Measurements from ENCODE around the gene RNF41. TPM values are rescaled to one million over a fixed set of nuclear protein-coding genes. Genes with fewer than 3 reads are reported as not detected.
A peak's percentile ranks its signal among the peaks of the same experiment; 100 is the strongest.

The RNF41 gene
- total and polyA plus RNA-seq, 2 donors (not counting 1 experiment from before 2014, with no cell fraction given) = 113 to 129 TPM

DNA sequence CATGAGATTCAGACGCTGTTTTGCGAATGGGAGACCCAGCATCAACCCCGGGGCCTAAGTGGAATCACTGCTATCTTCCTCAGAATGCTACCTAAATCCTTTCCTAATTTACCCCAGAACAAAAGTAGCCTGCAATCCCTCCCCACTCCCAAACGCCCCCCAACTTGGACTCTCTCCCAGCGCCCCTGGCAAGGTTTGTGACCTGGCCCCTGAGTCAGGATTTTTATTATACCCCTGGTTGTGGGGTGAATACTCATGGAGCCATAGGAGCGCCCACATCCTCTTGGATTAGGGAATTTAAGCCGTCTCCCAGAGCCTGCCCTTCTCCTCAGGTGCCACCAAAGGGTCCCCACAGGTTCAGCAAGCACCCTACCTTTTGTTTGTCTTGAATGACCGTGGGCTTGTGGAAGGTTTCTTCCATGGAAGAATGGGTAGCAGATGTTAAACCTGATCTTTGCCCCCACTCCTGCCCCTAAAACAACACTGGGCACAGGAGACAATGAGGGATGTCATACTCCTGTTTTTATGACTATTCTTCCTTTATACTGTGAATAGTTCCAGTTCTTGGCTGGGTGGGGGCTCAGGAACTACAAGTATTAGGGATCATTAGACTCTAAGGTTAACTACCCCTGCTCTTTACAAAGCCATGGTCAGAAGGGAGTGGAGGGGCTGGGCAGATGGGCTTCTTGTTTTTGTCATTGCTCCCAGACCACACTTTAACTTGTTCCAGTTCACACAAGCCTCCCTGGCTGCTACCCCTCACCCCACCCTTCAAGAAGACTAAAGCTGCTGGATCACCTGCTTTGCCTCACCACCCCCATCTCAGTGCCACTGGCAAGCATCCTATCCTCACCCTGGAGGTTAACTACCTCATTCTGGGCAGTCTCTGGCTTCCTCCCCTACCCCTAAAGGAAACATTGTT lies 68.7 kb downstream of the RNF41 start:
- no peaks in the 10 kb centered on the region for H3K9me3 Mint-ChIP-seq (ENCODE audit: insufficient read depth)
- peak overlapping the region; percentile 98 for H3K27ac Mint-ChIP-seq
- peak overlapping the region; percentile 94 for H3K4me3 Mint-ChIP-seq
- peaks cover 38% of the 10 kb centered on the region for H3K4me1 Mint-ChIP-seq
- 10% methylated on average over 4 of the region's 8 CpGs for WGBS (ENCODE audit: insufficient coverage)
- intact Hi-C loops (cut with micrococcal nuclease) = loop anchor here (1.0 to 10.0 kb wide), 3 partner anchors 27 to 922 kb away; partner anchors contain the start of genes NEMP1 and PA2G4
- peak overlapping the region; percentile 50 to 89 (median 76) for H3K4me3 ChIP-seq (ENCODE audit: control extremely low read depth in 1 of 5, extremely low read depth in 1 of 5, insufficient read depth in 1 of 5, low read depth in 2 of 5, low read length in 4 of 5)
- H3K79me2 ChIP-seq (ENCODE audit: control insufficient read depth, insufficient read depth, low read length) = peaks cover 64% of the 10 kb centered on the region
- peaks cover 0 to 3% of the 10 kb centered on the region in 2 experiments for H3K36me3 ChIP-seq (replicated peaks in 1 of 2; ENCODE audit: control extremely low read depth in 1 of 2, control insufficient read depth in 1 of 2, extremely low read depth in 1 of 2, insufficient read depth in 2 of 2, low read length in 1 of 2)
- ChIA-PET CTCF (interaction anchor here (2.0 kb wide), 1 partner anchor 69 kb away, joined by 6 read pairs; the partner anchor contains the start of gene RNF41), POLR2A (interaction anchor here (0.6 to 2.1 kb wide), 2 partner anchors 25 to 46 kb away, joined by 3 to 28 read pairs; partner anchors contain the start of gene ESYT1)
- H3K27me3 ChIP-seq (replicated peaks in 1 of 4; ENCODE audit: control extremely low read depth in 1 of 4, control insufficient read depth in 3 of 4, insufficient read depth in 4 of 4, low read length in 3 of 4) = no peaks in the 10 kb centered on the region
- TF ChIP-seq, protein P1, sequence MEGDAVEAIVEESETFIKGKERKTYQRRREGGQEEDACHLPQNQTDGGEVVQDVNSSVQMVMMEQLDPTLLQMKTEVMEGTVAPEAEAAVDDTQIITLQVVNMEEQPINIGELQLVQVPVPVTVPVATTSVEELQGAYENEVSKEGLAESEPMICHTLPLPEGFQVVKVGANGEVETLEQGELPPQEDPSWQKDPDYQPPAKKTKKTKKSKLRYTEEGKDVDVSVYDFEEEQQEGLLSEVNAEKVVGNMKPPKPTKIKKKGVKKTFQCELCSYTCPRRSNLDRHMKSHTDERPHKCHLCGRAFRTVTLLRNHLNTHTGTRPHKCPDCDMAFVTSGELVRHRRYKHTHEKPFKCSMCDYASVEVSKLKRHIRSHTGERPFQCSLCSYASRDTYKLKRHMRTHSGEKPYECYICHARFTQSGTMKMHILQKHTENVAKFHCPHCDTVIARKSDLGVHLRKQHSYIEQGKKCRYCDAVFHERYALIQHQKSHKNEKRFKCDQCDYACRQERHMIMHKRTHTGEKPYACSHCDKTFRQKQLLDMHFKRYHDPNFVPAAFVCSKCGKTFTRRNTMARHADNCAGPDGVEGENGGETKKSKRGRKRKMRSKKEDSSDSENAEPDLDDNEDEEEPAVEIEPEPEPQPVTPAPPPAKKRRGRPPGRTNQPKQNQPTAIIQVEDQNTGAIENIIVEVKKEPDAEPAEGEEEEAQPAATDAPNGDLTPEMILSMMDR (IDR thresholded peaks at IDR 0.05) = no peak
- TF ChIP-seq EZH2 (IDR thresholded peaks at IDR 0.05; ENCODE audit: borderline replicate concordance, insufficient read depth, low read depth, low read length, poor library complexity, severe bottlenecking) = no peak
- peak overlapping the region; percentile 94 for H2AFZ ChIP-seq (ENCODE audit: insufficient read depth, low read depth, low read length, poor library complexity, severe bottlenecking)
- no peaks in the 10 kb centered on the region for H3K9me3 ChIP-seq (ENCODE audit: control extremely low read depth in 1 of 3, control insufficient read depth in 2 of 3, insufficient read depth in 1 of 3, low read length in 2 of 3)
- no peaks in the 10 kb centered on the region for H3K27me3 Mint-ChIP-seq
- peak overlapping the region in 1 of 2 donors; percentile 88 for H3K27ac ChIP-seq (ENCODE audit: low read length in 2 of 2)
- ATAC-seq (ENCODE audit: low read depth) (no peak), DNase-seq (no peak)
- H4K20me1 ChIP-seq (ENCODE audit: control insufficient read depth, insufficient read depth, low read length, poor library complexity, severe bottlenecking) = no peaks in the 10 kb centered on the region
- peak overlapping the region; percentile 88 for H3K9ac ChIP-seq (ENCODE audit: low read length)
- peaks cover 15 to 29% of the 10 kb centered on the region in 2 donors for H3K4me1 ChIP-seq (ENCODE audit: control insufficient read depth in 2 of 2, insufficient read depth in 2 of 2, low read length in 2 of 2)
- peak overlapping the region; percentile 89 for H3K4me2 ChIP-seq (replicated peaks; ENCODE audit: low read depth, low read length, poor library complexity, severe bottlenecking)

Other genes starting within 250 kb of the RNF41 start
- gene RAB5B, start 247.8 kb downstream of the RNF41 start, total RNA-seq = 96.1 and 111 TPM in 2 replicates
- 34.9 and 42.1 TPM in 2 replicates for gene RAB5B, start 247.8 kb downstream of the RNF41 start, polyA plus RNA-seq
- 6.3 and 7.5 TPM in 2 replicates for gene SUOX, start 224.6 kb downstream of the RNF41 start, total RNA-seq
- 3.1 and 3.4 TPM in 2 replicates for gene SUOX, start 224.6 kb downstream of the RNF41 start, polyA plus RNA-seq
- gene IKZF4, start 200.9 kb downstream of the RNF41 start, total RNA-seq = 7.6 and 8.9 TPM in 2 replicates
- gene IKZF4, start 200.9 kb downstream of the RNF41 start, polyA plus RNA-seq = 2.3 and 2.4 TPM in 2 replicates
- gene RPS26, start 180.0 kb downstream of the RNF41 start, total RNA-seq = 19.4 and 21.0 TPM in 2 replicates
- gene RPS26, start 180.0 kb downstream of the RNF41 start, polyA plus RNA-seq = 549 and 2,188 TPM in 2 replicates
- not detected in 2 replicates for gene ERBB3, start 141.8 kb downstream of the RNF41 start, total RNA-seq
- gene ERBB3, start 141.8 kb downstream of the RNF41 start, polyA plus RNA-seq = 0.06 and 0.10 TPM in 2 replicates
- gene PA2G4, start 117.4 kb downstream of the RNF41 start, total RNA-seq = 77.3 and 84.6 TPM in 2 replicates
- gene PA2G4, start 117.4 kb downstream of the RNF41 start, polyA plus RNA-seq = 53.4 and 56.7 TPM in 2 replicates
- 4,341 and 4,738 TPM in 2 replicates for gene RPL41, start 105.3 kb downstream of the RNF41 start, total RNA-seq
- 8,499 and 10,371 TPM in 2 replicates for gene RPL41, start 105.3 kb downstream of the RNF41 start, polyA plus RNA-seq
- gene ZC3H10, start 103.7 kb downstream of the RNF41 start, total RNA-seq = 21.7 and 25.5 TPM in 2 replicates
- gene ZC3H10, start 103.7 kb downstream of the RNF41 start, polyA plus RNA-seq = 3.3 and 4.7 TPM in 2 replicates
- 151 and 154 TPM in 2 replicates for gene ESYT1, start 93.7 kb downstream of the RNF41 start, total RNA-seq
- 132 and 162 TPM in 2 replicates for gene ESYT1, start 93.7 kb downstream of the RNF41 start, polyA plus RNA-seq
- gene MYL6B, start 69.3 kb downstream of the RNF41 start, total RNA-seq = 23.7 and 25.7 TPM in 2 replicates
- gene MYL6B, start 69.3 kb downstream of the RNF41 start, polyA plus RNA-seq = 18.7 and 27.8 TPM in 2 replicates
- gene MYL6, start 63.6 kb downstream of the RNF41 start, total RNA-seq = 645 and 675 TPM in 2 replicates
- 711 and 892 TPM in 2 replicates for gene MYL6, start 63.6 kb downstream of the RNF41 start, polyA plus RNA-seq
- 195 and 198 TPM in 2 replicates for gene SMARCC2, start 32.4 kb downstream of the RNF41 start, total RNA-seq
- gene SMARCC2, start 32.4 kb downstream of the RNF41 start, polyA plus RNA-seq = 56.3 and 70.4 TPM in 2 replicates
- 12.4 and 14.9 TPM in 2 replicates for gene NABP2, start 2.4 kb upstream of the RNF41 start, total RNA-seq
- 13.1 and 16.1 TPM in 2 replicates for gene NABP2, start 2.4 kb upstream of the RNF41 start, polyA plus RNA-seq
- gene SLC39A5, start 8.1 kb upstream of the RNF41 start, total RNA-seq = 0.41 and 0.69 TPM in 2 replicates
- gene SLC39A5, start 8.1 kb upstream of the RNF41 start, polyA plus RNA-seq = 0.92 and 0.97 TPM in 2 replicates
- gene ANKRD52, start 36.5 kb upstream of the RNF41 start, total RNA-seq = 46.5 and 54.6 TPM in 2 replicates
- gene ANKRD52, start 36.5 kb upstream of the RNF41 start, polyA plus RNA-seq = 16.3 and 17.9 TPM in 2 replicates
- 73.5 and 76.3 TPM in 2 replicates for gene COQ10A, start 45.0 kb upstream of the RNF41 start, total RNA-seq
- 73.6 and 84.5 TPM in 2 replicates for gene COQ10A, start 45.0 kb upstream of the RNF41 start, polyA plus RNA-seq
- gene CS, start 78.4 kb upstream of the RNF41 start, total RNA-seq = 151 and 154 TPM in 2 replicates
- gene CS, start 78.4 kb upstream of the RNF41 start, polyA plus RNA-seq = 114 and 157 TPM in 2 replicates
- gene CNPY2, start 94.1 kb upstream of the RNF41 start, total RNA-seq = 89.0 and 91.2 TPM in 2 replicates
- 52.9 and 61.9 TPM in 2 replicates for gene CNPY2, start 94.1 kb upstream of the RNF41 start, polyA plus RNA-seq
- gene PAN2, start 112.1 kb upstream of the RNF41 start, total RNA-seq = 216 and 230 TPM in 2 replicates
- 211 and 266 TPM in 2 replicates for gene PAN2, start 112.1 kb upstream of the RNF41 start, polyA plus RNA-seq
- 18.5 and 20.5 TPM in 2 replicates for gene IL23A, start 117.0 kb upstream of the RNF41 start, total RNA-seq
- 24.9 and 32.6 TPM in 2 replicates for gene IL23A, start 117.0 kb upstream of the RNF41 start, polyA plus RNA-seq
- gene STAT2, start 138.2 kb upstream of the RNF41 start, total RNA-seq = 298 and 309 TPM in 2 replicates
- 252 and 261 TPM in 2 replicates for gene STAT2, start 138.2 kb upstream of the RNF41 start, polyA plus RNA-seq
- gene APOF, start 140.9 kb upstream of the RNF41 start, total RNA-seq = not detected in 2 replicates
- gene APOF, start 140.9 kb upstream of the RNF41 start, polyA plus RNA-seq = not detected in 2 replicates
- 44.4 and 46.6 TPM in 2 replicates for gene TIMELESS, start 227.5 kb upstream of the RNF41 start, total RNA-seq
- gene TIMELESS, start 227.5 kb upstream of the RNF41 start, polyA plus RNA-seq = 17.2 and 24.3 TPM in 2 replicates
- not detected in 2 replicates for gene MIP, start 232.7 kb upstream of the RNF41 start, total RNA-seq
- not detected in 2 replicates for gene MIP, start 232.7 kb upstream of the RNF41 start, polyA plus RNA-seq
- 7.4 and 8.0 TPM in 2 replicates for gene SPRYD4, start 246.7 kb upstream of the RNF41 start, total RNA-seq
- gene SPRYD4, start 246.7 kb upstream of the RNF41 start, polyA plus RNA-seq = 3.7 and 4.2 TPM in 2 replicates